ENCODE data around the gene KRR1. TPM values are rescaled to one million over a fixed set of nuclear protein-coding genes. Genes with fewer than 3 reads are reported as not detected.

Gene KRR1
- polyA plus RNA-seq, 3 donors: 8.0 to 14.4 (median 9.0) TPM

DNA sequence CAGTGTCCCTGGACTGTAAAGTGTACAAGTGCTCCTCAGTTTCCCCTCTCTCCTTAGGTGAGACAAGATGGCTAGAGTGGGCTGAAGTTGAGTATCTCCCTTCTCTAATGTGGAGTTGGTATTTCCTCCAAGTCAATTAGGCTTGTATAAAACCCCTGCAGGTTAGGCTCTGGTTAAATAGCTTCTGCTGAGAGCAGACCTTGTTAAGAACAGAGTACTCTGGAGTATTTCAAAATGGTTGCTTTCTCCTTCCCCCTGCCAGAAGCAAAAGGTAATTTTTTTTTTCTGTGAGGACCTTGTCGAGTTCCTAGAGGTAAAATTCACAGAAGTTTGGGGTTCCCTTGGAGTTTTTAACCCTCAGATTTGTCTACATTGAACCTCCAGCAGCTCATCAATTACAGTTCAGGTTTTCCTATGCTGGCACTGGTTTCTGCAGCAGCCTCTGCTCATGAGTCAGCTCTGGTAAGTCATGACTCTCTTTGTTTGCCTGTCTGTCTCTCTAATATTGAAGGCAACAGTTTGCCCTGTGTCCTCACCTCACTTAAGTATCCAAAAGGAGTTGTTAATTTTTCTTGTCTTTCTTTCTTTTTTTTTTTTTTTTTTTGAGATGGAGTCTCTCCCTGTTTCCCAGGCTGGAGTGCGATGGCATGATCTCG, 58.6 kb downstream of the KRR1 start:
- no peak overlapping the region for H3K4me2 ChIP-seq (replicated peaks; ENCODE audit: extremely low read depth, low read length, poor library complexity, severe bottlenecking)
- H3K4me3 ChIP-seq (replicated peaks in 1 of 3; ENCODE audit: low read depth in 2 of 3, low read length in 3 of 3): no peak overlapping the region
- Mint-ChIP-seq H3K4me1 (peaks cover 36% of the 10 kb centered on the region), H3K9me3 (peaks cover 3 to 6% (median 4%) of the 10 kb centered on the region in 7 donors), H3K27me3 (ENCODE audit: low read depth in 3 of 3) (peaks cover 0 to 1% (median 0%) of the 10 kb centered on the region in 3 donors), H3K36me3 (peaks cover 0 to 2% of the 10 kb centered on the region in 2 donors), H3K27ac (peak overlapping the region in 1 of 7 donors; percentile 50), H3K4me3 (no peak overlapping the region)
- peaks cover 19 to 40% of the 10 kb centered on the region in 2 donors for H3K4me1 ChIP-seq (ENCODE audit: control insufficient read depth in 1 of 2, insufficient read depth in 2 of 2, low read length in 2 of 2)
- H2AFZ ChIP-seq (ENCODE audit: insufficient read depth, low read depth, low read length, poor library complexity, severe bottlenecking): peak overlapping the region; percentile 38
- intact Hi-C loops (cut with micrococcal nuclease): no loop called here
- TF ChIP-seq, protein P1, sequence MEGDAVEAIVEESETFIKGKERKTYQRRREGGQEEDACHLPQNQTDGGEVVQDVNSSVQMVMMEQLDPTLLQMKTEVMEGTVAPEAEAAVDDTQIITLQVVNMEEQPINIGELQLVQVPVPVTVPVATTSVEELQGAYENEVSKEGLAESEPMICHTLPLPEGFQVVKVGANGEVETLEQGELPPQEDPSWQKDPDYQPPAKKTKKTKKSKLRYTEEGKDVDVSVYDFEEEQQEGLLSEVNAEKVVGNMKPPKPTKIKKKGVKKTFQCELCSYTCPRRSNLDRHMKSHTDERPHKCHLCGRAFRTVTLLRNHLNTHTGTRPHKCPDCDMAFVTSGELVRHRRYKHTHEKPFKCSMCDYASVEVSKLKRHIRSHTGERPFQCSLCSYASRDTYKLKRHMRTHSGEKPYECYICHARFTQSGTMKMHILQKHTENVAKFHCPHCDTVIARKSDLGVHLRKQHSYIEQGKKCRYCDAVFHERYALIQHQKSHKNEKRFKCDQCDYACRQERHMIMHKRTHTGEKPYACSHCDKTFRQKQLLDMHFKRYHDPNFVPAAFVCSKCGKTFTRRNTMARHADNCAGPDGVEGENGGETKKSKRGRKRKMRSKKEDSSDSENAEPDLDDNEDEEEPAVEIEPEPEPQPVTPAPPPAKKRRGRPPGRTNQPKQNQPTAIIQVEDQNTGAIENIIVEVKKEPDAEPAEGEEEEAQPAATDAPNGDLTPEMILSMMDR (IDR thresholded peaks at IDR 0.05): no peak
- no peaks in the 10 kb centered on the region for H4K20me1 ChIP-seq (ENCODE audit: insufficient read depth, low read length)
- H3K27me3 ChIP-seq (ENCODE audit: control insufficient read depth in 2 of 2, insufficient read depth in 2 of 2, low read length in 2 of 2): no peaks in the 10 kb centered on the region
- H3K27ac ChIP-seq (ENCODE audit: low read depth in 1 of 2, low read length in 2 of 2): no peak overlapping the region
- 100% methylated on average over 2 of the region's 3 CpGs for WGBS (ENCODE audit: insufficient coverage)
- H3K9ac ChIP-seq (ENCODE audit: insufficient read depth, low read length, poor library complexity, severe bottlenecking): no peak overlapping the region
- H3K36me3 ChIP-seq (replicated peaks in 1 of 2; ENCODE audit: control insufficient read depth in 1 of 2, insufficient read depth in 2 of 2, low read length in 2 of 2): no peaks in the 10 kb centered on the region
- H3K9me3 ChIP-seq (replicated peaks in 1 of 2; ENCODE audit: control insufficient read depth in 1 of 2, insufficient read depth in 1 of 2, low read length in 2 of 2): peaks cover 3 to 4% of the 10 kb centered on the region in 2 donors
- H3K79me2 ChIP-seq (ENCODE audit: insufficient read depth, low read length): no peaks in the 10 kb centered on the region
- DNase-seq: no peak

DNA sequence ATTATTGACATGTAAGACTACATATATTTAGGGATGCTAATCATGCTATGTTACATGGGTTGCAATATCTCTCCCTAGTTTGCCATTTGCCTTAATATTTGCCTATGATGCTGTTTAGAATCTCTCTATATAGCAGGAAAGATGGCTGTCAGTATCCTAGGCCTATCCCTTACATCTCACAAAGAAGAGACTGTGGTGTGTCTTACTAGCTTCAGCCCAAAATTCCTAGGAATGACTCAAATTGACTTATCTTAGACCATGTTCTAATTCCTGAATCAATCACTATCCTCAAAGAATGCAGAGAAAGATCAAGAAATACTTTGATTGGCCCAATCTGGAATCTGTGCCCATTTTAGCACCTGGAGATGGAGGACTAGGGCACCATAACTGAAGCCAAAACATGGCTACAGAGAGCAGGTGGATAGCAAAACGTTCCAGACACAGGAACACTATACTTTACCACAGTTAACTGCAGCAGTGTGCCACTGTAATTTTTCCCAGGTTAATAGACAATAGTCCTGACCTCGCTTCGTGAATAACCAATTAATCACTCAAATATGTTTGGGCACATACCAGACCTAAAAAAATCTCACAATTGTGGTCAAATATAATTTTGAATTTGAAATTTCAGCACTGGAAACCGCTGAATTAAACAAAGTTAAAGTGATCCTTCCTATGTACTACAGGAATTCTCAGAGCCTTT, 63.6 kb downstream of the KRR1 start:
- H3K4me3 ChIP-seq (replicated peaks in 1 of 3; ENCODE audit: low read depth in 2 of 3, low read length in 3 of 3): no peak overlapping the region
- no peaks in the 10 kb centered on the region for H3K27me3 ChIP-seq (ENCODE audit: control insufficient read depth in 2 of 2, insufficient read depth in 2 of 2, low read length in 2 of 2)
- no peaks in the 10 kb centered on the region for H3K36me3 ChIP-seq (replicated peaks in 1 of 2; ENCODE audit: control insufficient read depth in 1 of 2, insufficient read depth in 2 of 2, low read length in 2 of 2)
- H2AFZ ChIP-seq (ENCODE audit: insufficient read depth, low read depth, low read length, poor library complexity, severe bottlenecking): no peak overlapping the region
- no peaks in the 10 kb centered on the region for H3K36me3 Mint-ChIP-seq
- no peak overlapping the region for H3K9ac ChIP-seq (ENCODE audit: insufficient read depth, low read length, poor library complexity, severe bottlenecking)
- no peak overlapping the region for H3K27ac Mint-ChIP-seq
- no peaks in the 10 kb centered on the region for H4K20me1 ChIP-seq (ENCODE audit: insufficient read depth, low read length)
- H3K9me3 Mint-ChIP-seq: peaks cover 0 to 2% (median 0%) of the 10 kb centered on the region in 7 donors
- no peaks in the 10 kb centered on the region for H3K79me2 ChIP-seq (ENCODE audit: insufficient read depth, low read length)
- no peak for DNase-seq
- no peaks in the 10 kb centered on the region for H3K27me3 Mint-ChIP-seq (ENCODE audit: low read depth in 3 of 3)
- H3K4me1 ChIP-seq (ENCODE audit: control insufficient read depth in 1 of 2, insufficient read depth in 2 of 2, low read length in 2 of 2): peaks cover 15 to 23% of the 10 kb centered on the region in 2 donors
- no peaks in the 10 kb centered on the region for H3K9me3 ChIP-seq (replicated peaks in 1 of 2; ENCODE audit: control insufficient read depth in 1 of 2, insufficient read depth in 1 of 2, low read length in 2 of 2)
- intact Hi-C loops (cut with micrococcal nuclease): no loop called here
- 86% methylated on average over 1 of the region's 4 CpGs for WGBS (ENCODE audit: insufficient coverage)
- peaks cover 26% of the 10 kb centered on the region for H3K4me1 Mint-ChIP-seq
- TF ChIP-seq, protein P1 (IDR thresholded peaks at IDR 0.05): no peak
- H3K4me2 ChIP-seq (replicated peaks; ENCODE audit: extremely low read depth, low read length, poor library complexity, severe bottlenecking): no peak overlapping the region
- H3K4me3 Mint-ChIP-seq: no peak overlapping the region
- H3K27ac ChIP-seq (ENCODE audit: low read depth in 1 of 2, low read length in 2 of 2): no peak overlapping the region

Measured in CD14-positive monocyte (primary cell).